Activated naive CD4-positive, alpha-beta T cell treated with Interleukin-2 at 50 U/mL for 16 hours (primary cell): ENCODE data around the gene CLRN1.

Experiments used
- DNase-seq: peaks from one replicate; pipeline ENCODE4 v3.0.0-alpha.2; 2020

Gene CLRN1

DNA sequence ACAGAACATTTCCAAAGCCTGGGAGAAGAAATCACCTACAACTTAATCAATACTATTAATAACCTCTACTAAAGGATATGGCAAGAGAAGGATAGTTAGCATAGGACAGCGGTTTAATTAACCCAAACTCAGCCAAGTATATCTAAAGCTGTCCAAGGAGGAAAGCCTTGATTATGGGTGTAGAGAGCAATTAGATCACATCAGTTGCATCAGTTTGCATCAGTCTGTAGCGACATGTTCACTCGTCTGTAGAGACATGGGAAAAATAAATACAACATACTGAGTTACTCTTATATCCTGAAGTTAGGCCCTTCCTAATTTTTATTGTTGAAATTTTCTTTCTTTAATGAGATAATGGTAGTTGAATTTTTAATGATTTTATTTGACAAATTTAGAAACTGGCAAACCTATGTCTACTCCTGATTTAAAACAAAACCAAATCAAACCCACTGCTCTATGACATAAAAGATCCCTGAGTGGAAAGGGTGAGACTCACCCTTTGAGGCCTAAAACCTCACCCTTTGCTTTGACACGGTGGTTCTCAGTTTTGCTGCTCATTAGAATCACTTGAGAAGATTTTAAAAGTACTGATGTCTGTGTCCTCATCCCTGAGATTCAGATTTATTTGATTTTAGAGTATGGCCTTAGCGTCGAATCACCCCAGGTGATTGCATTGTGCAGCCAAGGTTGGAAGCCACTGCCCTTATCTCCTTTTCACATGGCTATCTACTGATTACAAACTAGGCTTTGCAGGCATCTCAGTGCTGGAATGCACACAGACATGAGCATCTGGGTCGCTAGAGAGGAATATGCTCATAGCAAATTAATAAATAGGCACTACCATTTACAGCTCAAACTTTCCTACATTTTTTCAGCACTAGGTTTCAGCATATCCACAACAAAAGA lies 2.8 kb upstream of the CLRN1 start:
- no peak for DNase-seq

GRCh38 chr3:150970665-150971324 lies 1.7 kb downstream of the CLRN1 start:
- no peak for DNase-seq

DNA sequence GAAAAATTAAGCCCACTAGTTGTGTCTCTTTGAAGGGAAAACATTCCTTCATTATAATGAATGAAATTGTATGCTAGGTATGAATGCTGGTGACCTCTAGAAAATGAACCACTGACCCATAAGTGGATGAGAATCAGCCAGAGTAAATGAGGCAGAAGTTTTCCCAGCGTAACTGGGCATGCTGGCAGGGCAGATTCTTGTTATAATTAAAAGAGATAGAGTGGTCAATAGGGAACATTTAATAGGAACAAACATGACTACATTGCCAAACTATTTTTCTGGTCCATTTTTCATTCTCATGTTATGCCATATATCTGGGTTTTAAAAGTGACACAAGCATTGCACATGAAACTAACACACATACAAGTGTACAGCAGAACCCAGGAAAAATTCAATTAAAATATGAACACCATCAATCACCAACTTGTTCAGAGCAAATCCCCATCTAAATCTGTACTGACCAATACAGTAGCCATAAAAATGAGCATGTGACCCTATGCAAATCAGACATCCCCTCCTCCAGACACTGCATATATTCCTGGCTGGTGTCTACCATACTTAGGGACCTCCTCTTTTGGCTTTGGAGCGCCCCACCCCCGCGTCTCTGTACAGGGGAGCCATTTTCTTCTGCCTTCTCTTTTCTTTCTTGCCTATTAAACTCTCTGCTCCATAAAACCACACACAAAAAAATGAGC lies 4.0 kb downstream of the CLRN1 start:
- no peak for DNase-seq

DNA sequence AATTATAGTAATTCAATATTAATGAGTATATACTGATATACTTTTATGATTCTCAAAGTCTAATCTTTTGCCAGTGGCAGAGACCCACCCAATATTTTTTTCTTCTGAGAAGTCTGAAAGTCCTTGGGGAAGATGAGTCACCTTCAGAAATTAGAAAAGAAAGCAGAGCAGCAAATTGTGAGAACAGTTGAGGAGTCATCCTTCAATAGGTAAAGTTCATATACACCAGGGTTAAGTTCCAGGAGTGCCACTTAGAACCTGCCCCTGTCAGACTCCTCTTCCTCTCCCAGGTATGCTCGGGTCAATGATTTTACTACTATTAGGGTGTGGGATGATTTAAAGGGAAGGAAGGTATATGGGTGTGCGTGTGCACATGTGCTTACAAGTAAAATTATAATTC lies 7.1 kb downstream of the CLRN1 start:
- no peak for DNase-seq

DNA sequence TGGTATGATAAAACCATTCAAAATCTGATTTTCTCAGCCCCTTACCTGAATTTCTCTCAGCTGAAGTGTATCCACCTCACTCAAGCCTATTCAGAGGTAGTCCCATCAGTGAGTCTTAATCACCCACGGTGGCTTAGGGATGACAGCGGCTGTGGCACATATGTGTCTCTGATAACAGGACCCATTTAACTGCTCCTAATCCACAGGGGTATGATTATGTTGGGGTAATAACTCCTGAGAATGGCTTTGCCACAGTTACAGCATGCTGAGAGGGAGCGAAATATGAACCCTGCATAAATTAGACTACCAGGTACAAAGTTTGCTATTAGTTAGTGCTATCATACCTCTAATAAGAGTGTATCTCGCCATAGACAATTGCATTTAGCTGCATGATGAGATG lies 10.6 kb downstream of the CLRN1 start:
- no peak for DNase-seq

DNA sequence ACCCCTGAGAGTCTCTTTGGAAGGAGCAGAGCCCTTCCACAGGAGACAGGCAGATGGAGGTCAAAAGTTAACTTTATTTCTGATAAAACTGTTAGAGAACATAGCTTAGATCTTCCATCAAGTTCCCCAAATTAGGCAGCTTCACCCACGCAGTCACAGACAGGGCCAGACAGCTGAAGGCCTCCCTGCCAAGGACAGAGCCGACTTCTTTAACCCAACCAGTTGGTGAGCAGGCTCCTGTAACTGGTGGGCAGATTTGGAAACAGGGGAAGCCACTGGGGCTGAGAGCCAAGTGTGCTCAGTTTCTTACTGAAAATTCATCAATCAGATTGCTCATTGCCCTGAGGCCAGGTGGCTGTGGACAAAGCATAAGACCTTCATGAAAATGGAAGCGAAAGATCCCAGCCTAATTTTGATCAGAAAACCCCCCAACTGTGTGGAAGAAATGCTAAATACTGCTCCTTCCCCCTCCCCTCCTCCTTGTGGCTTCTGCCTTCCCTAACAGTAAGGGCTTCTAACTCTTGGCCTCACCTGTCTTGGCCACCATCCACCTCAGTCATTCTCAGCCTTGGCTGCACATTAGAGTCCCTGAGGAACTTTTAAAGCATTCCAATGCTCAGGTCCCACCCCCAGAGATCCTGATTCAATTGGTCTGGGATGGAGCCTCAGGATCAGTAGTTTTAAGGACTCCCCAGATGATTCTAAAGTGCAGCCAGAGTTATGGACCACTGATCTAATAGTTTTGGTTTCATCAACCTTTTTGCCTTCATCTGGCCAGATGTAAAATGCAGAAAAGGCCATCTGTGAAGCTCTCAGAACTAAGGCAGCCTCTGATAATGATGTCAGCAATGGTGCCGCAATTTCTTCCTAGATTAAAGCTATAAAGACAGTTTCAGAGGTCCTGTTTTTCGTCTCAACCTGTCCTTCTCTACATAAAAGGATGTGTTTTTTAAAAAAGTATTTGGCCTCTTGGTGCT lies 11.5 kb downstream of the CLRN1 start:
- DNase-seq, result no peak

DNA sequence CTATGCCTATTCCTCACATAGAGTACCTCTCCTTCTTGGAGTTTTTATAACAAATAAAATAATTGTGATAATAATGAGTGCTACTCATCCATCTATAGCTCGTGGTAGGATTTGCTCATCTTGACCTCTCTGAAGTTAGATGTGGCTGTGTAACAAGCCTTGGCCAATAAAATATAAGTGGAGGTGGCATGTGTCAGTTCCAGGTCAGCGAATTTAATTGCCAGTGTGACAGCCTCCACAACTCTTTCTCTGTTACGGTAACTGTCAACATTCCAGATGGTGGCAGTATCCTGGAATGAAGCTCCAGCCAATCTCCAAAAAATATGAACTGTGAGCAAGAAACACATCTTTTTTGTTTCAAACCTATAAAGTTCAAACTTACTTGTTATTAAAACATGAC lies 13.8 kb downstream of the CLRN1 start:
- DNase-seq, result no peak

GRCh38 chr3:150956376-150956775 lies 16.2 kb downstream of the CLRN1 start:
- no peak for DNase-seq

DNA sequence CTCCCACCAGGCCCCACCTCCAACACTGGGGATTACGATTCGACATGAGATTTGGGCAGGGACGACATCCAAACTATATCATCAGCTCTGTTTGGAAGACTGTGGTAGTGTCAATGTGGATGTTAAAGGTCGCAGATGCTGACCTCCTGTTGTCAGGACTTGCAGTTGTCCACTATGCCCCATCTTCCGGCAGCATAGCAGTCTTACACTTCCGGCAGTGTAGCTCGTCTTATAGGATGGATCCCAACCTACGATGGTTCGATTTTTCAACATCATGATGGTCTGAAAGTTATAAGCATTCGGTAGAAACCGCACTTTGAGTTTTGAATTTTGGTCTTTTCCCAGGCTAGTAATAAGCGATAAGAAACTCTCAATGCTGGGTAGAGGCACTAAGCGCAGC lies 20.6 kb downstream of the CLRN1 start:
- no peak for DNase-seq

- no peak for DNase-seq
Observed at GRCh38 chr3:150945226-150946032, 27.1 kb downstream of the CLRN1 start.

DNA sequence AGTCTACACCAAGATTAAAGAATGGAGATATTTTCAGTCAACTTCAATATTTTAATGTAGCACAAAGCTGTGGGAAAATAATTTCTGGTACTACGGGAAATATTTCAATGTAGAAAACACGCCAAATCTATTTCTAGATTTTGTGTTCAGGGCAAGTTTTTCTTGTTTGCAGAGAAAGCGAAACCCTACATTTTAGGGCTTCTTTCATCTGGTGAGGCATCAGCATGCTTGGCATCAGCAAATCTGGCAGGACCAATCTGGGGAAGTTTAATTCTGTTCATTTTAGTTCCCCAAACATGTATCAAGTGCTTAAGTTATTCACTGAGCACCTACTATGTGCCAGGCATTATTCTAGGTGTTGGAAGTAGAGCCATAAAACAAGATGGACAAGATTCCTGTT lies 30.3 kb downstream of the CLRN1 start:
- DNase-seq, result no peak

DNA sequence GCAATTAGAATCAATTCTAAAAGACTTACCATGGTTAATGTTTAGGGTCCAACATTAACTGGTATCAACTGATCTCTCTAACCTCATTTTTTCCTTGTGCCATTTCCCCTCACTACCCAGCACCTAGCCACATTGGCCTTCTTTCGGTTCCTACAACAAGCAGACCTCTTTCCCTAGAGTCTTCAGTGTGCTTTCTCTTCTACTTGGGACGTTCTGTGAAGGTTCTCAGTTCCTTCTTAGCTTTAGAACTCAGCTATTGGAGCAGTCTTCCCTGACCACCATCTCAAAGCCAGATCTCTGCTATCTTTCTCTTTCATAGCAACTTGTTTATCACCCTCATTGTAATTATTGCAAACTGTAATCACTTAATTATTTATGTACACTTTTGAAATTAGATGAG lies 35.8 kb downstream of the CLRN1 start:
- no peak for DNase-seq

- DNase-seq, result no peak
Observed at GRCh38 chr3:150933473-150933995, 39.0 kb downstream of the CLRN1 start.

GRCh38 chr3:150931745-150932144 lies 40.8 kb downstream of the CLRN1 start:
- no peak for DNase-seq

DNA sequence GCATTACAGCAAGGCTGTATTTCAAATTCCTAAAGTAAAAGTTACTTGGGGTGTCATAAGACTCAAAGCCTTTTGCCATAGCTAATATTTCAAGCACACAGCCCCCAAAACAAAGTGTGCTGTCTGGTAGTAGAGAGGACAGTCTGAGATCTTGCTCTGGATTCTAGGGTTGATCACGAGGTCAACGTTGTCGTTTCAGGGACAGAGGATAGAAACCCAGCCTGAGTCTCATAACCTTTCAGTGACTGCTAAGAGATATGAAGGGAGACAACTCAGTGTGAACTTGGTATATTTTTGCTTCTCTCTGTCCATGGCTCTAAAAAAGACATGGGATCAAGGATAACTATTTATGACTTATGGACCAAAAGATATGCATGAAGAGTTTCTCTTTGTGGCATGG lies 41.7 kb downstream of the CLRN1 start:
- no peak for DNase-seq

DNA sequence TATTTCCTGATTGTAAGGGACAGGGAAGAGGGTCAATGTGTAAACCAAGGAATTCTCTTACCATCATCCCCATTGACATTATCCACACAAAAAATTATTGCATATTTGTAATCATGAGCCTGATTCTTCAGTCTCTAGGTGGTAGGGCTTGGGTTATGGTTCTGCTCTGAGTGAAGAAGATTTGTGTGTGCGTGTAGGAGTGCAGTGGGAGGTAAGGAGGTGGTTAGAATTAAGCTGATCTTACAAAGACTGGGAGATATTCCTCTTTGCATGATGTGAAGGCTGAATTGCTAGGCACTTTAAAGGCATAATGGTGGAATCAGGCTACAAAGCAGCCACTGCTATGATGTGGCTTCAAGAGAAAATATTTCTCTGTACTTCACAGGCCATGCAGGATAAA lies 44.3 kb downstream of the CLRN1 start:
- DNase-seq, result no peak

GRCh38 chr3:150926328-150926727 lies 46.2 kb downstream of the CLRN1 start:
- DNase-seq, result no peak

GRCh38 chr3:150925751-150926201 lies 46.8 kb downstream of the CLRN1 start:
- peak; percentile 54 for DNase-seq

DNA sequence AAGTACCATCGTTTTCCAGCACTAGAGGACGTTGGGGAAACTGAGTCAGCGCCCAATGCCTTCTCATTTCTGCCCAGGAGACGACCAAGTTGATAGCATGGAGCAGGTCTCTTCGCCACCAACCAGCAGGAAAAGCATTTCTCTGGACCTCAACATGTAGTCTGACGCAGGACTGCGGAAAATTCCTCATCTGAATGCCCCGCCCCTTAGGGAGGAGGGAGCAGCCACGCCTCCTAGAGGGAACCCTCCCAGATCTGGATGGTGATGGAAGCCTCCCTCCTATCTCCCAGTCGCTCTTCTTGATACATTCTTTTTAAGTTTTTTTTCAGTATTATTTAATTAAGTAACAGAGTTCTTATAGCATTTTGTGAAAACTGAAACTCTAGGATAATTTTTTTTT lies 49.9 kb downstream of the CLRN1 start:
- DNase-seq, result no peak

DNA sequence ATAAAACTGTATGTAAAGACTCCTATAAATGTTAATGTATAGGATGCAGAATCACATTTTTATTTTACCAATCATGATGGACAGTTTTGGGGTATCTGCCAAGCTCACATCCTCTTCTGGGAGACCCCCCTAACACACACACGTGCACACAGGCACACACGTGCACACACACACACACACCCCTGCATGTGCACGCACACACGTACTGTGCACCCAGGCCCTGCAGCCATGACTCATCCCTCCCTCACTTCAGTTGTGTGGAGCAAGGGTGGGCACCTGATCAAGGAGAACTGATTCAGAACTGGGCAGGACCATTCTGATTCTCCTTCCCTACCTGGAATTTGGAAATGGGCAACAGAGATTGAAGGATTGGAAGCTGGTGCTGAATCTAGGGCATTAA lies 51.3 kb downstream of the CLRN1 start:
- no peak for DNase-seq

GRCh38 chr3:150920236-150920635 lies 52.3 kb downstream of the CLRN1 start:
- DNase-seq, result no peak
